Activated CD4-positive, CD25-positive, alpha-beta regulatory T cell treated with anti-CD3 and anti-CD28 coated beads, Interleukin-2, amount 50 U/mL, for 16 hours (primary cell): ENCODE measurements around the gene TSACC.
"Not testable (repeated sequence)": the region's sequence is repeated elsewhere in the genome, so short reads cannot be mapped to it uniquely, and the experiment has no call there.

Experiments used
- DNase-seq: peaks from one replicate; pipeline ENCODE4 v3.0.0-alpha.2; 2020; ENCODE audit warnings: low read depth, low spot score

Gene TSACC

DNA sequence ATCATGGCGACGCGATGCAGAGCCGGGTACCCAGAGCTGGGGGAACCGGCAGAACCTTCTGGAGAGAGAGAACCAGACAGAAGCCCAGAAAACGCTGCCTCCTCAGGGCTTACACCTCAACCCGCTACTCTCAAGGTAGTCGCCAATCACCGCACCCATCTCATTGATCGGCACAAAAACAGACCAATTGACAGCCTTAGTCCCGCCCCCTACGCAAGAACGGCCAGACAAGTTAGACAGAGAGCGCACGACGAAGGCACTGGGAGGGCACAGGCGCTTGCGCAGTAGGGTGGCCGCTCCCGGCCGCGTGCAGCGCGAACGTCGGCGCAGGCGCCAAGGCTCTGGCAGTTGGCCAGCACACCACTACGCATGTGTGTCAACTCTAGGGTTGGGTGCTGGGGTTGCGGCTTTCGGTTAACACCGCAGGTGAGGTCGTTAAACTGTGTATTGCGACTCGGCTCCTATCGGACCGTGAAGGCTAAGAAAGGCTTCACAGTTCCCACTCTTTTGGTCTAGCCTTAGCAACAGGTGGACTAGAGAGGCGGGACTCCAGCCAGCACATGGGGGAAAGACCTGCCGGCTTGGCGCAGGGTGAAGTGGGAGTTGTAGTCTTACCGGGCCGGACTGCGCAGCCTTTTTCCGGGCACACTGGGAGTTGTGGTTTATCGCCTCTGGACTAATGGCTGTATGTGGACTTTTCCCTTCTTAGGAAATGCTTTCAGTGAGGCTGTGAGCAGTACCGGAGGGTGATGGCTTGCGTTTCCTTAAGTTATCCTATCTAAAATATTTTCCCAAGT, at the start of gene TSACC, which contains the start of gene CCT3:
TSS of gene TSACC (plus strand) at position 347 of the 797 bp plus-strand sequence. CDS start 1,232 bp downstream, outside the sequence.
TSS of gene CCT3 (minus strand) at position 113 of the 797 bp plus-strand sequence. CDS start at position 5, 108 bp downstream.
- DNase-seq = peak; percentile 97

DNA sequence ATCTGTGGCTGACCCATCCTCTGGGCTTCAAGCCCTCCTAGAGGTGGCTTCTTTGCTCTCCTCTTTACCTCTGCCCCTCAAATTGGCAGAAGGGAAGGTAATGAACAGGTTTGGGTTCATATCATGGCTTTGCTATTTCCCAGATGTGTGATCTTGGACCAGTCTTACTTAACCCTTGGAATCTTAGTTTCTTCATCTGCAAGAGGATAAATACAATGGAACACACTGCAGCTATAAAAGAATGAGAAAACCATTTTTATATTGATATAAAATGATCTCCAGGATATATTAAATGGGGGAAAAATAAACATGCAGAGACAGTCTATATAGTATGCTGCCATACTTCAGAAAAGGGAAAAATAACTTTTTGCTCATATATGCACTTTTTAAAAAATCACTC, 48.5 kb upstream of the TSACC start:
- no peak for DNase-seq

DNA sequence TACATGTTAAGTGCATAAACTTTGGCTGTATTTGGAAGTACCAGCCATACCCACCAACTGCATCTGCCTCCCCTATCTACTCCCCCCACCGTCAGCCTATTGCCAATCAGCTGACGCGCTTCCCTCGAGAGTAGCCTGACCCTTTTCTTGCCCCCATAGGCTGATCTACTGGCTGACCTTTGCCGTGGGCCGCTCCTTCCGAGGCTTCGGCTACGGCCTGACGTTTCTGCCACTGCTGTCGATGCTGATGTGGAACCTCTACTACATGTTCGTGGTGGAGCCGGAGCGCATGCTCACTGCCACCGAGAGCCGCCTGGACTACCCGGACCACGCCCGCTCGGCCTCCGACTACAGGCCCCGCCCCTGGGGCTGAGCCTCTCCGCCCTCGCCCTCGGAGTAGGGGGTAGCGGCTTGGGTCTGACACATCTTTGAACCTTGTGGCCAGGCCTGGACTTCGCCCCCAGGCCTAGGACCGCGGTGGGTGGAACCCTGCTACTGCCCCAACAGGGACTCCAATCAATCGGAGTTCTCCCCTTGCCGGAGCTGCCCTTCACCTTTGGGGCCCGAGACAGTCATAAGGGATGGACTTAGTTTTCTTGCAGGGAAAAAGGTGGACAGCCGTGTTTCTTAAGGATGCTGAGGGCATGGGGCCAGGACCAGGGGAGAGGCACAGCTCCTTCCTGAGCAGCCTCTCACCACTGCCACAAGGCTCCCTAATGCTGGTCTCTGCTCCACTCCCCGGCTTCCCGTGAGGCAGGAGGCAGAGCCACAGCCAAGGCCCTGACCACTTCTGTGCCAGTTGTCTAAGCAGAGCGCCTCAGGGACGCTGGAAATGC, 46.9 kb upstream of the TSACC start:
- DNase-seq = no peak

DNA sequence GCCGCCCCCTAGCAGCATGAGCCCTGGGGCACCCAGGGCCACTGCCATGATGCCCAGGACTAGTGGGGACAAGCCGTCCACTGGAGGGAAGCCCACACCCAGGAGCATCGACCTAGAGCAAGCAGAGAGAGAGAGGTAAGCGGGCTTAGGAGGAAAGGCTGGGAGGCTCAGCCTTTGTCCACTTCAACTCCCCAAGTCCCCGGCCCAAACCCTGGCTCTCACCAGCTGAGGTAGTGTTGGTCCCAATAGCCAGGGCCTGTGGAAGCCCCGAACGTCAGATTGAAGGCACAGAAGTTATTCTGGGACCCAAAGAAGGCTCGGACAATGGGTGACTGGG, 45.3 kb upstream of the TSACC start:
- DNase-seq = no peak

DNA sequence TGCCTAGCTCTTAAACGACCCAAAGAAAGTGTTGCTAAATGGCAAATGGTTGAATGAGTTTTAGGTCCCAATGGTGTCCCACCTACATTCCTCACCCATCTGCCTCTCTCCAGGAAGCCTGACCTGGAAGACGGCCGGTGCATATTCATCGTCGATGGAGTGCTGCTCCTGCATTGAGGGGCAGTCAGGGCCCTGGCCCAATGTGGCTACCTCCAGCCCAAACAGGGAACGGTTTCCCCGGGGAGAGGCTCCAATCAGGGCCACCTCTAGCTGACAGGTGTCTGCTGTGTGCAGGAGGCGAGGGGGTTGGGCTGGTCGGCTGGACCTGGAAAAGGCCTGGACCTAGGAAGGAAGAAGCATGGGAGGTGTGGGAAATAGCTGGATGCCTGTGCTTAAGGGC, 44.4 kb upstream of the TSACC start:
- DNase-seq = no peak

DNA sequence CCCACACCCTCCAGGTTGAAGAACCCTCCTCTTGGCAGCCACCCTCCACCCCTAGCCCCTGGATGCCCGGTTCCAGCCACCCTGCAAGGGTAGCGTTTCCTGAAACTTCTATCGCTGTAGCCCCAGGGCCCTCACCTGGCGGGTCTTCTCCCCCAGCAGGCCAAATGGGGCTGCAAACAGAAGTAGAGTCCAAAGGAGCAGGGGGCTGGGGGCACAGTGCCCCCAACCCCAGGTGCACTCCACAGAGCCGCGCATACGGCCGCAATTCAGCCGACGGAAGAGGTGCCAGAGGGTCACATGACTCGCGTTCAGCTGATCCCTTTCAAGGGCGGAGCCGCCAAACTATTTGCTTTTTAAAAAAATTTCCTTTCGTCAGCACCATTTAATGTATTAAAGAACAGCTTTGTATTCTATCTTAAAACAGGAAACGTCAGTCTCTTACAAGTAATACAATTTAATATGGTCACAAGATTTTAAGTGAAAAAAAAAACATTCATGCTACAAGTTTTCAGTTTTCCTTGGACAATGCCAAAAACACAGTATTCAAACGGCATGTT, 42.9 kb upstream of the TSACC start, which contains the start of gene GLMP:
TSS of gene GLMP (minus strand) at position 289 of the 557 bp plus-strand sequence. CDS start at position 255, 34 bp downstream.
- DNase-seq = peak; percentile 25

DNA sequence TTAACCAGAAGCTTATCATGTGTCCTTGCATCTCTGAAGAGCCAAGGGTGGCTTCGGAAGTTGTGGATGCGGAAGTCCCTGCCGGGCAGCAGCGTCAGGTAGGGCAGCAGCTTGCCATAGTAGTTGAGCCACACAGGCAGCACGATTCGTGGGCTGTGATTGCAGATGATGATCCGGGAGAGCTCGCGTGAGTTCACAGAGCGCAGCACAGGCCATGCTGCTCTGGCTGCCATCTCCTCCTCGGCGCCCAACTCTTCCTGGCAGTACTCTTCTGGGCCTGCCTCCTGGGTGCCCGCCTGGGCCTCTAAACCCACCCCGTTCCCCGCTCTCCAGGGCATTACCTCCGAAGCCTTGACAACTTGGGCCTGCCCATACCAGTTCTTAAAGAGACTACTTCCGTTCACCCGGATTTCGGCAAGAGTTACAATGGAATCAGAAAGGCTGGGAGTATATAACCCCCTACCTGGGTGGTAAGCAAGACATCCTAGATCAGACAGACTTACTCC, 39.4 kb upstream of the TSACC start, which contains the start of gene VHLL:
TSS of gene VHLL (minus strand) at position 456 of the 506 bp plus-strand sequence. CDS start at position 338, 118 bp downstream.
- no peak for DNase-seq

DNA sequence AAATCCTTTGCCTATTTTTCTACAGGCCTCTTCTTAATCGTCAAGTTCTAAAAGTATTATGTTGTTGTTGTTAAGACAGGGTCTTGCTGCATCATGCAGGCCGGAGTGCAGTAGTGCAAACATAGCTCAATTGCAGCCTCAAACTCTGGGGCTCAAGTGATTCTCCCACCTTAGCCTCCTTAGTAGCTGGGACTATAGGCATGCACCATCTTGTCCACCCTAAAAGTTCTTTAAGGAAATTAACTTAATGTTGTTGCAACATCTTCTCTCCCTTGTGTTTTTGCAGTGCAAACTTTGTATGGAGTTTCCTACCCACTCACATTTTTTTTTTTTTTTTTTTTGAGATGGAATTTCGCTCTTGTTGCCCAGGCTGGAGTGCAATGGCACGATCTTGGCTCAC, 35.1 kb upstream of the TSACC start:
- no peak for DNase-seq

DNA sequence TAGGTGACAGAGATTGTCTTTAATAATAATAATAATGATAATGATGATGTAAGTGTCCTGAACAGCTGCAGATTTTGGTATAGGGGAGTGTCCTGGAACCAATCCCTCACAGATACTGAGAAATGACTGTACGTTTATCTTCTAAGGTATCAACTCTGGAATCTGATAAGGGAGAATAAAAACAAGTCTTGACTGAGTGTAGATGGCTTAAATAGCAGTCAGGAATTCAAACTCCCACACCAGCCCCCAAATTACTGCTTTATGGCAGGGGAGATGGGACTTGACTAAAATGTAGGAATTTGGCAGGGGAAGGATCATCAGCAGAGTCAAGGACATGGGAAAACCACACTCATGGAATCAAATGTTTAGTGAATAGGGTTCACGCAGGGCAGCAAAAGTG, 33.1 kb upstream of the TSACC start:
- no peak for DNase-seq

DNA sequence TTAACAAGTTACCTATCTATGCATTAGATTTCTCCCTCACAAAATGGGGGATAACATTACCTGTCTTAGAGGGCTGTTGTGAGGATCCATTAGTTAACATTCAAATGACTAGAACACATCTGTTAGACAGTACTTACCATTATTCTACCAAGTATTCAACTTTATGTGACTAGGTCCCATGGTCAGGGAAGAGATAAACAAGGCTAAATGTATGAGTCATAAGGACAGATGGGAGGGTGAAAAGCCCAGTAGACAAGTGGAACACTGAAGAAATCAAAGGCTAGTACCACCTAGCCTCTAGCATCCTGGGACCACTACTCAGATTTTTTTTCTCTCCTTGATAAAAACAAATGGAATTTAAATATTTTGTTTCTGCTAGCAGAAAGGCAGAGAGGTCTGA, 30.2 kb upstream of the TSACC start:
- DNase-seq = no peak

DNA sequence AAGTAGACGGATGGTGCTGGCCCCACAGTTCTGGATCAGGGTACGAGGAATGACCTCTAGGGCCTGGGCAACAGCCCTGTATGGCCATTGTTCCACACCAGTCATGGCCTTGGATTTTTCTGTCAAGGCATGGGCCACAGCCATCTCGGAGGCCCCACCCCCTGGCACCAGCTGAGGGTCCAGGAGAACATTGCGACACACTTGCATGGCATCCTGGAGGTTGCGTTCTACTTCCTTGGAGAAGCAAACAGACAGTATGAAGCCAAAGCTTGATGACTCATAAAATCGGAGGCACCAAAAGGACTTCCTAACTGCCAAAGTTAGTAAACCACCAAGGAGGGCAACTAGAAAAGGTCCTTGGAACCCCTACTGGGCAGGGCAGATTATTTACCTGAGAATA, 27.4 kb upstream of the TSACC start:
- DNase-seq = no peak

DNA sequence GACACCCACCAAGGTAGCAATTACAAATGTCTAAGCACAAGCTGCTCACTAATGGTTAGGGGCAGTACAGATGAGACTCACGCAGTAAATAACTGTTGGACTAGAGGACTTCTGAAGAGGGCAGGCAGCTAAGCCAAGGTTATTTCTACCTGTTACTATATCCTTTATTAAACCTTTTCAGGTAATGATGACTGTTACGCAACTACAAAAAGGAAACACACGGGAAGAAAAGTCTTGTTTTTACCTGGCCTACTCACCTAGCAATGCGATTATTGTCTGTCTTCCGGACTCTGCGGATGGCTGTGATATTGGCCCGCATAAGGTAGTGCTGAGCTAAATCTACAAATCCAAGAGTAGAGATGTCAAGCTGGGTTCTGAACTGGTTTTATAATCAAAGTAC, 21.4 kb upstream of the TSACC start:
- no peak for DNase-seq

DNA sequence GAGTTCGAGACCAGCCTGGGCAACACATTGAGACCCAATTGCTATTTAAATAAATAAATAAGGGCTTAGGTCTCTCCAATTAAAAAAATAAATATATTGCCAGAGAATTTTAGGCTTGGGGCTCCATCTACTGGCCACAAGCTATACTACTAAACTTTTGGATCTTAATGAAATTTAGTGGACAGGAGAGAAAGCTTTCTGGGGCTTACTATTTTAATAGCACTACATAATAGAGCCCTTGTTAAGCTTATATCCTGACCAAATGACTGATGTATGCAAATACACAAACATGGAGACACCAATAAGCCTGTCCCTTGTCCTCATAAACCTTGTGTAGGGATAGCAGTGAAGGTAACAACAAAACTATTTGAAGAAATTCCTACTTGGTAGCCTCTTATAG, 18.7 kb upstream of the TSACC start:
- DNase-seq = no peak

DNA sequence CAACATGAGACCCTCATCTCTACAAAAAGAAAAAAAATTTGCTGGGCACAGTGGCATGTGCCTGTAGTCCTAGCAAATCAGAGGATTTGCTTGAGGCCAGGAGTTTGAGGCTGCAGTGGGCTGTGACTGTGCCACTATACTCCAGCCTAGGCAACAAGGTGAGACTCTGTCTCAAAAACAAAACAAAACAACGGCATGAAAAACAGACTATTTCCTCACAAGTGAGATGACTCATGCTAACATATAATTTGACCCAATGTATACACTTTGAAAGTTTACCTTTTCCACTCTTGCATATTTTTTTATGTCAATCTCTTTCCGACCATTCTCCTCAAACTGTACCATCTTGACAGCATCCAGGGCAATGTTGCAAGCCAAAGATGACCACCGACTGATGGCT, 17.8 kb upstream of the TSACC start:
- no peak for DNase-seq

DNA sequence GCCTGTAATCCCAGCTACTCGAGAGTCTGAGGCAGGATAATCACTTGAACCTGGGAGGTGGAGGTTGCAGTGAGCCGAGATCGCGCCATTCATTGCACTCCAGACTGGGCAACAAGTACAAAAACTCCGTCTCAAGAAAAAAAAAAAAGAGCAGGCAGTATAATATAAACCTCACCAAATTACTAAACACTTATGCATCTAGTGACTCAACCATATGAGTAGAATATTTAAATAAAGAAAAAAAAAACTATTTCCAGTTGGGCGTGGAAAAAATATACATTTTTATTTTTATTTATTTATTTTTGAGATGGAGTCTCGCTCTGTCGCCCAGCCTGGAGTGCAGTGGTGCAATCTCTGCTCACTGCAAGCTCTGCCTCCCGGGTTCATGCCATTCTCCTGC, 15.1 kb upstream of the TSACC start:
- not testable (repeated sequence) for DNase-seq

DNA sequence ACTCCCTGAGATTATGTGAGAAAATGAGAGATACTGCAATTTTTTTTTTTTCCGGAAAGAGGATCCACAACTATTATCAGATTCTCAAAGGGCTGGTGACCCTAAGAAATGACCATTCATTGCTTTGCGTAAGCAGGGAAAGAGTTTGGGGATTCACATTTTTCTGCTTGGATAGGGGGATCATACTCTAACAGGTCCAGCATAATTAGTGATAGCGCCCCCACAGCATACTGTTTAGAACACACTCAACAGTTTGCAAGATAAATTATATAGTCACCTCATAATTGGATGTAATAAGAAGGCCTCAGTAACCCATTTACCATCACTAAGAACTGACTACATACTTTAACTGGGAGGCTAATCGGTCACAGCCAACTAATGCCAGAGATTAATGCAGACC, 2.1 kb upstream of the TSACC start:
- DNase-seq = no peak

DNA sequence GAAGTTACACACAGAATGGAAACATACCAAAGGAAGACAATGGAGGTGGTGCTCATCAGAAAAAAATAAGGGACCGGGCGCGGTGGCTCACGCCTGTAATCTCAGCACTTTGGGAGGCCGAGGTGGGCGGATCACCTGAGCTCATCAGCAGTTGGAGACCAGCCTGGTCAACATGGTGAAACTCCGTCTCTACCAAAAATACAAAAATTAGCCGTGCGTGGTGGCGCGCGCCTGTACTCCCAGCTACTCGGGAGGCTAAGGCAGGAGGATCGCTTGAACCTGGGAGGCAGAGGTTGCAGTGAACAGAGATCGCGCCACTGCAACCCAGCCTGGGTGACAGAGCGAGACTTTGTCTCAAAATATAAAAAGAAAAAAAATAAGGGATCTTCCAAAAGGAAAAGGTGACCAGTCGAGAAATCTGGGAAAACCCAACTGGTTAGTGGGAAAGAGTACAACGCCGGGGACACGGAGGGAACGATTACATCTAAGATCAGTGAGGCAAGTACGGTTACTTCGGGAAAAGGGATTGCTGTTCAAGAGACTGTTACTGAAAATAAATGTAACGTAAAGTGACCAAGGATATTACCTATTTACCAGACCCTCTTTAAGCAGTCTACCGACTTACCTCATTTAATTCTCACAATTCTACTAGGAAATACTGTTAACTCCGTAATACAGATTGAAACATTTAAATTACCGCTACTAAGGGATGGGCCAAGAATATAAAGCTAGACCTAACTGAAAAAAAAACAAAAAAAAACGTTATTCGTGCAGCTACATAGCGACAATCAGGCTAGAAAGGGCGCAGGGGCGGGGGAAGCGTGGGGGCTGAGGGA, 1.1 kb upstream of the TSACC start:
- no peak for DNase-seq

DNA sequence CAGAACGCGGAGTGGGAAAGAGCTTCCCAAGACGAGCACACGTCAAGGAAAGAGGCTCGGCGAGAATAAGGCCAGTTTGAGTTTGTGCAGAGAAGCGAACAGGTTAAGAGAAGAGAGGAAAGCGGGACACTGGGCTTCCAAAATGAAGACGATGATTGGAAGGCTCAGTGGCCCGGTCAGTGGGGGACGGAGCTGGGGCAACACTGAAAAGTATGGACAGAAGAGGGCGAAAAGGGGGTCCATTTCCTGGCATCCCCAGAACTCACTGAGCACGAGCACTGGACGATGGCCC, 492 bp upstream of the TSACC start:
- no peak for DNase-seq

DNA sequence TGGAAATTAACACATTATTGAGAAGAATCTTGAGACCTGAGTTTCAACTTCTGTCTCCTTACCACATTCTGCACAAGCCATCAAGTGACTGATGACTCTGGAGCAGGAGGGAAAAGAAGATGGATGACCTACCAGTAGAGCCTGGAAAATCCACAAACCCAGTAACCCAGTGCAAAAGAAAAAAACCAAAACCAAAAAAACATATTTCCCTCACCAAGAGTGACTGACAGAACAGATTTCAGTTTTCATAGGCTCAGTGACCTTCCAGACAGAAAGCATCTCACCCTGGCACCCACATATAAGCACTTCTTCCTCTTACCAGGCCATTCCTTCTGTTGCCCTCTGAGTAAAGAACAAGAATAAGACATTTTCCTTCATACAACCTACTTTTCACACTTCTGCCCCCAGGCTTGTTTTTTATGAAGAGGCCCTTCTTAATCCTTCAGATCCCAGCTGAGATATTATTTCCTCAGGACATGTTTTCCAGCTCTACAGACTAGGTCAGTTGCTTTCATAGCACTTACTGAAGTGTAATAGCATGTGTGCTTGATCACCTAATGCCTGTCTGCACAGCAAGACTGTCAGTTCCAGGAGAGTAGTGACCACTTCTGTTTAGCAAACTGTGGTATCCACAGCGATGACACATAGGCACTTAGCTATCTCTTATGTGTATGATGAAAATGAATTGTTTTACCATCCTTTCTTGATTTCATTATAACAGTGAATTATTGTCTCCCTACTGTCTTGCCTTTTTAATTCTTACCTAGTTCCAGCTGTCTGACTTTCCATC, 4.0 kb downstream of the TSACC start:
- DNase-seq = no peak

DNA sequence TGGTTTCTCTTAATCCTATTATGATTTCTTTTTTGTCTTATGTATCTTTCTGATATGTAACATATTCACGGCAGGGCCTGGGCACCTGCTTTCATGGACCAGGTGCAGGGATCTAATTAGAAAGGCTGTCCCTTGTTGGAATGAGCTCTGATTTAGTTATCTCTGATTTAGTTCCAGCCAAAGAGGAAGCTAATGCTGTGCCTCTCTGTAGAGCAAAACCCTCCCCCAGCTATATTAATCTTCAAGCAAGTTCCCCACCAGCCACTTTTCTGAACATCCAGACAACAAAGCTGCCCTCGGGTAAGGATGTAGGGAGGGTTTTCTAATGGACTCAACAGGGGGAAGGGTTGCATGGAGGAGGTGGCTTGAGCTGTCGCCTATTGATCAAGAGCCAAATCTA, 6.1 kb downstream of the TSACC start:
- no peak for DNase-seq

DNA sequence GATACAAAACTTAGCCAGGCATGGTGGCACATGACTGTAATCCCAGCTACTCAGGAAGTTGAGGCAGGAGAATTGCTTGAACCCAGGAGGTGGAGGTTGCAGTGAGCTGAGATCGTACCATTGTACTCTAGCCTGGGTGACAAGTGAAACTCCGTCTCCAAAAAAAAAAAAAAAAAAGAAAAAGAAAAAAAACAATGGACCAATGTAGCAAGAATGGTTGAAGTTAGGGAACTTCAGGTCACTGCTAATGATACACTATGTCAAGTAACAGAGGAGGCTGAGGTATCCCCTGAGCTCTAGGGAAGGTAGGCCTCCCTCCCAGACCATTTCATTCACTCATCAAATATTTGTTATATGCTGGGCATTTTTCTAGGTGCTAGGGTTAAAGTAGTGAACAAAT, 7.7 kb downstream of the TSACC start:
- not testable (repeated sequence) for DNase-seq
